Colon (tissue), 2 donors: ENCODE data around the gene ZNF653.
"Not testable (repeated sequence)": the region's sequence is repeated elsewhere in the genome, so short reads cannot be mapped to it uniquely, and the experiment has no call there.

Experiments used
- FAIRE-seq: peaks from 2 replicates; lab custom pipeline; 2012; peaks lifted over from hg19 to GRCh38; lab: Jason Lieb, UNC
- donor health status: control.
- donor health status: control.

The ZNF653 gene

GRCh38 chr19:11453468-11454341, 51.9 kb downstream of the ZNF653 start:
- FAIRE-seq: no peak

GRCh38 chr19:11452620-11453310, 52.9 kb downstream of the ZNF653 start:
- no peak for FAIRE-seq

- no peak for FAIRE-seq
These were observed 53.6 kb downstream of the ZNF653 start for GRCh38 chr19:11451871-11452619.

GRCh38 chr19:11451327-11451870, 54.2 kb downstream of the ZNF653 start:
- no peak for FAIRE-seq

GRCh38 chr19:11450570-11451326, 54.9 kb downstream of the ZNF653 start:
- no peak for FAIRE-seq

- no peak for FAIRE-seq
These were observed 56.6 kb downstream of the ZNF653 start for GRCh38 chr19:11448923-11449554.

- FAIRE-seq: no peak
These were observed 57.2 kb downstream of the ZNF653 start for GRCh38 chr19:11448410-11448809.

- no peak for FAIRE-seq
These were observed 58.0 kb downstream of the ZNF653 start for GRCh38 chr19:11447347-11448262.

- no peak for FAIRE-seq
These were observed 58.9 kb downstream of the ZNF653 start for GRCh38 chr19:11446652-11447301.

GRCh38 chr19:11446271-11446651, 59.4 kb downstream of the ZNF653 start:
- no peak for FAIRE-seq

- no peak for FAIRE-seq
These were observed 60.5 kb downstream of the ZNF653 start for GRCh38 chr19:11445141-11445540.

GRCh38 chr19:11444059-11444458, 61.6 kb downstream of the ZNF653 start:
- no peak for FAIRE-seq

GRCh38 chr19:11437955-11438354, 67.7 kb downstream of the ZNF653 start:
- FAIRE-seq: no peak

GRCh38 chr19:11435833-11436313, 69.8 kb downstream of the ZNF653 start:
- FAIRE-seq: no peak

GRCh38 chr19:11435057-11435832, 70.4 kb downstream of the ZNF653 start, which contains the start of the genes ODAD3 and PRKCSH:
TSS of gene ODAD3 (minus strand) at chr19:11435121. CDS start at chr19:11435016, 105 bp downstream.
TSS of gene PRKCSH (plus strand) at chr19:11435635. CDS start at chr19:11436118, 483 bp downstream.
- peak; percentile 90 for FAIRE-seq

GRCh38 chr19:11434703-11435056, 71.0 kb downstream of the ZNF653 start:
- no peak for FAIRE-seq

- not testable (repeated sequence) for FAIRE-seq
These were observed 72.1 kb downstream of the ZNF653 start for GRCh38 chr19:11433526-11433925.
